Stimulated activated CD4-positive, alpha-beta T cell treated with anti-CD3 and anti-CD28 coated beads, TNF-alpha, amount 100 ng/mL, for 24 hours (primary cell): ENCODE measurements around the gene FREM2.

ENCODE experiments used
- DNase-seq, 3 experiments: peaks; one replicate each; pipeline ENCODE4 v3.0.0-alpha.2; 2020; ENCODE audit warnings: low read depth in 3 of 3

The FREM2 gene

GRCh38 chr13:38685974-38686576 is 802 bp upstream of the FREM2 start:
- DNase-seq: no peak

GRCh38 chr13:38687246-38688229 is 661 bp downstream of the FREM2 start:
- no peak for DNase-seq

- DNase-seq: no peak
Measured at GRCh38 chr13:38688674-38689073, 1.8 kb downstream of the FREM2 start.

GRCh38 chr13:38690231-38690630 is 3.4 kb downstream of the FREM2 start:
- DNase-seq: no peak

GRCh38 chr13:38693168-38693567 is 6.3 kb downstream of the FREM2 start:
- DNase-seq: no peak

- no peak for DNase-seq
Measured at GRCh38 chr13:38693641-38694040, 6.8 kb downstream of the FREM2 start.

- no peak for DNase-seq
Measured at GRCh38 chr13:38697197-38697596, 10.3 kb downstream of the FREM2 start.

GRCh38 chr13:38697628-38698333 is 10.9 kb downstream of the FREM2 start:
- DNase-seq: no peak

GRCh38 chr13:38700051-38700450 is 13.2 kb downstream of the FREM2 start:
- DNase-seq: no peak

GRCh38 chr13:38702669-38703068 is 15.8 kb downstream of the FREM2 start:
- DNase-seq: no peak

- DNase-seq: no peak
Measured at GRCh38 chr13:38703255-38703654, 16.4 kb downstream of the FREM2 start.

- DNase-seq: no peak
Measured at GRCh38 chr13:38705365-38705764, 18.5 kb downstream of the FREM2 start.

GRCh38 chr13:38707460-38707859 is 20.6 kb downstream of the FREM2 start:
- DNase-seq: no peak

- no peak for DNase-seq
Measured at GRCh38 chr13:38713046-38713445, 26.2 kb downstream of the FREM2 start.

GRCh38 chr13:38718374-38718773 is 31.5 kb downstream of the FREM2 start:
- no peak for DNase-seq

GRCh38 chr13:38730332-38730731 is 43.5 kb downstream of the FREM2 start:
- DNase-seq: no peak

- DNase-seq: no peak
Measured at GRCh38 chr13:38733146-38733545, 46.3 kb downstream of the FREM2 start.

GRCh38 chr13:38735665-38736440 is 49.0 kb downstream of the FREM2 start:
- no peak for DNase-seq

GRCh38 chr13:38743466-38743865 is 56.6 kb downstream of the FREM2 start:
- DNase-seq: no peak

GRCh38 chr13:38752686-38753085 is 65.8 kb downstream of the FREM2 start:
- no peak for DNase-seq

- DNase-seq: no peak
Measured at GRCh38 chr13:38753878-38754277, 67.0 kb downstream of the FREM2 start.

- no peak for DNase-seq
Measured at GRCh38 chr13:38755793-38756192, 68.9 kb downstream of the FREM2 start.
